CD4-positive, alpha-beta T cell (primary cell): ENCODE results near the gene PUS7. TPM values are rescaled to one million over a fixed set of nuclear protein-coding genes. Genes with fewer than 3 reads are reported as not detected.
"Not testable (repeated sequence)": the region's sequence is repeated elsewhere in the genome, so short reads cannot be mapped to it uniquely, and the experiment has no call there.

Experiments used
- ATAC-seq: fragments of 200-7000 bp; cut with Tn5 transposase; one replicate; pipeline ENCODE4 v1.10.0; 2022; ENCODE audit warnings: mild to moderate bottlenecking; ENCODE audit not compliant: poor library complexity
- CTCF ChIA-PET: fragments of 350-600 bp; sonication (Branson Sonifier 250); formaldehyde crosslinking; loops from one replicate; lab custom pipeline; 2021; ENCODE audit warnings: antibody characterized with exemption, inconsistent platforms; lab: Charles Lee
- POLR2A ChIA-PET: fragments of 350-600 bp; sonication (Branson Sonifier 250); formaldehyde crosslinking; loops from one replicate; lab custom pipeline; 2021; ENCODE audit warnings: antibody characterized with exemption, inconsistent platforms; lab: Charles Lee
- DNase-seq, 14 experiments: peaks; one replicate each; pipeline ENCODE4 v3.0.0-alpha.2; 2013 to 2020; ENCODE audit warnings: mixed read lengths in 2 of 14
- H3K27ac ChIP-seq, 2 donors: one replicate each; pipeline versions ENCODE4 v1.5.1 to v1.7.0; 2013; ENCODE audit warnings: low read length in 2 of 2, low read depth in 1 of 2, mild to moderate bottlenecking in 1 of 2
- H3K27me3 ChIP-seq, 2 experiments: 1 replicate in 1 of 2; 2 replicates in 1 of 2; pipeline versions ENCODE4 v1.6.1 to v1.7.0; 2013; ENCODE audit warnings: low read length in 2 of 2, control low read depth in 1 of 2, mild to moderate bottlenecking in 1 of 2, moderate library complexity in 1 of 2; ENCODE audit not compliant: insufficient read depth in 2 of 2, control insufficient read depth in 1 of 2
- H3K36me3 ChIP-seq: one replicate; pipeline ENCODE4 v1.6.1; 2013; ENCODE audit warnings: low read length, control low read depth; ENCODE audit not compliant: insufficient read depth
- H3K4me1 ChIP-seq: one replicate; pipeline ENCODE4 v1.6.1; 2013; ENCODE audit warnings: low read length, control low read depth; ENCODE audit not compliant: insufficient read depth
- H3K4me3 ChIP-seq: one replicate; pipeline ENCODE4 v1.5.1; 2013; ENCODE audit warnings: mild to moderate bottlenecking, low read length, moderate library complexity
- H3K9me3 ChIP-seq, 2 experiments: 1 replicate in 1 of 2; 2 replicates in 1 of 2; pipeline versions ENCODE4 v1.6.1 to v1.7.0; 2013; ENCODE audit warnings: low read length in 2 of 2, mild to moderate bottlenecking in 2 of 2, control low read depth in 1 of 2, moderate library complexity in 1 of 2; ENCODE audit not compliant: control insufficient read depth in 1 of 2, insufficient read depth in 1 of 2
- H3K27ac Mint-ChIP-seq: one replicate; pipeline ENCODE4 v1.8.0; 2020; ENCODE audit warnings: mixed read lengths
- H3K27me3 Mint-ChIP-seq: one replicate; pipeline ENCODE4 v1.8.0; 2021; ENCODE audit warnings: mixed read lengths
- H3K36me3 Mint-ChIP-seq: one replicate; pipeline ENCODE4 v1.8.0; 2021; ENCODE audit warnings: low read depth, mixed read lengths
- H3K4me1 Mint-ChIP-seq: one replicate; pipeline ENCODE4 v1.8.0; 2021; ENCODE audit warnings: low read depth, mixed read lengths
- H3K4me3 Mint-ChIP-seq: one replicate; pipeline ENCODE4 v1.8.0; 2020; ENCODE audit warnings: mild to moderate bottlenecking, mixed read lengths
- H3K9me3 Mint-ChIP-seq: one replicate; pipeline ENCODE4 v1.8.0; 2020; ENCODE audit warnings: mixed read lengths
- intact Hi-C, 2 experiments: fragments of 100-400 bp; cut with DNase I in 1 of 2; cut with micrococcal nuclease in 1 of 2; formaldehyde crosslinking; loops; one replicate each; pipeline versions ENCODE4 v1.15.1 to v1.9.0; 2023 to 2025; cut with DNase I, micrococcal nuclease
- total RNA-seq, 174 experiments: library from RNA in 2 of 174; stranded (reverse) in 2 of 174; gene quantifications; one replicate each; pipeline ENCODE4 v1.2.3 and lab custom pipeline; 2021 to 2026
- TF ChIP-seq, protein P1 (sequence below): fragments of 200-600 bp; IDR thresholded peaks from one replicate; pipeline ENCODE4 v1.8.0; 2022; ENCODE audit warnings: antibody characterized with exemption, mild to moderate bottlenecking

PUS7 gene
- total RNA-seq, 2 experiments from 2014 or later, result 2.7 TPM

DNA sequence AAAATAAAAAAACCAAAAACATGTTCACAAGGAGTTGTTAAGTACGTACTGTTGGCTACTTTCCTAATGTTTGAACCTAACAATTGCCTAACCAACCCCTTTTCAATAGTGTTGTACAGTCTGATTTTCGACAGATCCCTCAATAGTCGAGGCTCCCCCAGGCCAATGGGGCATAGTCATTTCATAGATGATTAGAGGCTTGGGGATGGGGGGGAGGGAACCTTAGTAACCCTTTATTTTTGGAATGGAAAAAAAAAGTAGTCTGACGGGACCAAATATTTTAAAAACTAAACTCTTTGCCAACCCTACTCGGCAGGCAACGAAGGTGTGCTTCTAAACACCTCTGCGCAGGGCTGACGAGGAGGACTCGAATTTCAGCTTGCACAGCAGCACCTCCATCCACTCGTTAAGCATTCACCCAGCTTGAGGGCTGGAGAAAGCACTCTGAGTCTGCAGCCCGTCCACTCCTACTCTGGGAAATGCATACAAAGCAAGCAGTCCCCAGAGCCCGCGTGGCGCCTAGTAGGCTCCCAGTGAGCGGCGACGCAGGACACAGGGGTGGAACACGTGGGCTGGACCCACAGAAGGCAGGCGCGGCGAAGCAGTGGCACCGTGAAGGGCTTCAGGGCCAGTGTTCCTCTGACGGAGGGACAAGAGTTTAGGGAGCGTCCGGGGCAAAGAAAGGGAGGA is 899 bp downstream of the PUS7 start:
- Mint-ChIP-seq H3K27ac (peak overlapping the region; percentile 85), H3K27me3 (no peaks in the 10 kb centered on the region), H3K4me1 (peaks cover 15% of the 10 kb centered on the region), H3K9me3 (no peaks in the 10 kb centered on the region), H3K4me3 (peak overlapping the region; percentile 98), H3K36me3 (peaks cover 4% of the 10 kb centered on the region)
- DNase-seq, result peak in 11 of 14 experiments; percentile 3 to 58 (median 20)
- no peaks in the 10 kb centered on the region for H3K27me3 ChIP-seq
- ChIA-PET POLR2A (interaction anchor here (1.1 kb wide), 1 partner anchor 10 kb away, joined by 7 read pairs; the partner anchor contains the start of gene RINT1), CTCF (interaction anchor here (1.8 kb wide), 1 partner anchor 11 kb away, joined by 7 read pairs; the partner anchor contains the start of gene RINT1)
- TF ChIP-seq, protein P1, sequence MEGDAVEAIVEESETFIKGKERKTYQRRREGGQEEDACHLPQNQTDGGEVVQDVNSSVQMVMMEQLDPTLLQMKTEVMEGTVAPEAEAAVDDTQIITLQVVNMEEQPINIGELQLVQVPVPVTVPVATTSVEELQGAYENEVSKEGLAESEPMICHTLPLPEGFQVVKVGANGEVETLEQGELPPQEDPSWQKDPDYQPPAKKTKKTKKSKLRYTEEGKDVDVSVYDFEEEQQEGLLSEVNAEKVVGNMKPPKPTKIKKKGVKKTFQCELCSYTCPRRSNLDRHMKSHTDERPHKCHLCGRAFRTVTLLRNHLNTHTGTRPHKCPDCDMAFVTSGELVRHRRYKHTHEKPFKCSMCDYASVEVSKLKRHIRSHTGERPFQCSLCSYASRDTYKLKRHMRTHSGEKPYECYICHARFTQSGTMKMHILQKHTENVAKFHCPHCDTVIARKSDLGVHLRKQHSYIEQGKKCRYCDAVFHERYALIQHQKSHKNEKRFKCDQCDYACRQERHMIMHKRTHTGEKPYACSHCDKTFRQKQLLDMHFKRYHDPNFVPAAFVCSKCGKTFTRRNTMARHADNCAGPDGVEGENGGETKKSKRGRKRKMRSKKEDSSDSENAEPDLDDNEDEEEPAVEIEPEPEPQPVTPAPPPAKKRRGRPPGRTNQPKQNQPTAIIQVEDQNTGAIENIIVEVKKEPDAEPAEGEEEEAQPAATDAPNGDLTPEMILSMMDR, result no peak
- peaks cover 18% of the 10 kb centered on the region for H3K4me1 ChIP-seq
- peak overlapping the region; percentile 57 for H3K4me3 ChIP-seq
- peak; percentile 15 for ATAC-seq
- H3K36me3 ChIP-seq, result no peaks in the 10 kb centered on the region
- intact Hi-C loops, result loop anchor here in 1 of 2 experiments (1.0 to 10.0 kb wide), 5 partner anchors 14 to 764 kb away; partner anchors contain the start of genes ATXN7L1, NAMPT and SRPK2
- H3K9me3 ChIP-seq, result no peaks in the 10 kb centered on the region
- no peak overlapping the region for H3K27ac ChIP-seq

DNA sequence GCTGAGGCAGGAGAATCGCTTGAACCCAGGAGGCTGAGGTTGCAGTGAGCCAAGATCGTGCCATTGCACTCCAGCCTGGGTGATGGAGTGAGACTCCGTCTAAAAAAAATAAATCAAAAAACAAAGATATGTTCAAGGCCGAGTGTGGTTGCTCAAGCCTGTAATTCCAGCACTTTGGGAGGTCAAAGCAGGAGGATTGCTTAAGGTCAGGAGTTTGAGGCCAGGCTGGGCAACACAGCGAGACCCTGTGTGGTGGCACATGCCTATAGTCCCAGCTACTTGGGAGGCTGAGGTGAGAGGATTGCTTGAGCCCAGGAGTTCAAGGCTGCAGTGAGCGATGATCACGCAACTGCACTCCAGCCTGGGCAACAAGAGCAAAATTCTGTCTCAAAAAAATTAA is 1.5 kb downstream of the PUS7 start:
- peaks cover 18% of the 10 kb centered on the region for H3K4me1 ChIP-seq
- not testable (repeated sequence) for H3K36me3 Mint-ChIP-seq, DNase-seq, H3K9me3 ChIP-seq, H3K27ac ChIP-seq, H3K9me3 Mint-ChIP-seq, H3K27ac Mint-ChIP-seq, H3K4me3 ChIP-seq, H3K27me3 Mint-ChIP-seq, H3K36me3 ChIP-seq, ATAC-seq, H3K27me3 ChIP-seq
- ChIA-PET POLR2A (interaction anchor here (1.1 kb wide), 1 partner anchor 11 kb away, joined by 7 read pairs; the partner anchor contains the start of gene RINT1), CTCF (interaction anchor here (1.8 kb wide), 1 partner anchor 11 kb away, joined by 7 read pairs; the partner anchor contains the start of gene RINT1)
- peak overlapping the region; percentile 4 for H3K4me3 Mint-ChIP-seq
- intact Hi-C loops, result loop anchor here in 1 of 2 experiments (1.0 to 10.0 kb wide), 5 partner anchors 14 to 764 kb away; partner anchors contain the start of genes ATXN7L1, NAMPT and SRPK2
- peaks cover 15% of the 10 kb centered on the region for H3K4me1 Mint-ChIP-seq

DNA sequence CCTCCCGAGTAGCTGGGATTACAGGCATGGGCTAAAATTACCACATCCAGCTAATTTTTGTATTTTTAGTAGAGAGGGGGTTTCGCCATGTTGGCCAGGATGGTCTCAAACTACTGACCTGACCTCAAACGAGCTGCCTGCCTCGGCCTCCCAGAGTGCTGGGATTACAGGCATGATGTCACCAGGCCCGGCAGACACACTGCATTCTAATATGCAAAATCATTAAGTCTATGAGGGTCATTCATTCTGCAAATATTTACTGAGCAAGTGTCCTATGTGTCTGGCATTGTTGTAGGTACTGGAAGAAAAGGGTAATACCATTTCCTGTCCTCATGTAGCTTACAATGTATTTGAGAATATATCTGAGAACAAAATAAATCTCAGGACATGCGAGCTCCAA is 2.7 kb downstream of the PUS7 start:
- CTCF ChIA-PET, result interaction anchor here (1.0 kb wide), 1 partner anchor 13 kb away, joined by 3 read pairs; the partner anchor contains the start of gene RINT1
- ATAC-seq, result no peak

DNA sequence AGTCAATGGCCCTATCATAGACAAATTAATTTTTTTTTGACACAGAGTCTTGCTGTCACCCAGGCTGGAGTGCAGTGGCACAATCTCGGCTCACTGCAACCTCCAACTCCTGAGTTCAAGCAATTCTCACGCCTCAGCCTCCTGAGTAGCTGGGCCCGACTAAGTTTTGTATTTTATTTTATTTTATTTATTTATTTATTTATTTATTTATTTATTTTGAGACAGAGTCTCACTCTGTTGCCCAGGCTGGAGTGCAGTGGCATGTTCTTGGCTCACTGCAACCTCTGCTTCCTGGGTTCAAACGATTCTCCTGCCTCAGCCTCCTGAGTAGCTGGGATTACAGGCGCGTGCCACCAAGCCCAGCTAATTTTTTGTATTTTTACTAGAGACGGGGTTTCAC is 6.5 kb downstream of the PUS7 start:
- POLR2A ChIA-PET, H3K36me3 Mint-ChIP-seq, H3K27ac ChIP-seq, CTCF ChIA-PET, H3K4me1 ChIP-seq, H3K36me3 ChIP-seq, H3K27ac Mint-ChIP-seq, intact Hi-C loops, H3K9me3 ChIP-seq, ATAC-seq, H3K4me1 Mint-ChIP-seq, H3K27me3 Mint-ChIP-seq, H3K27me3 ChIP-seq, H3K4me3 Mint-ChIP-seq, H3K9me3 Mint-ChIP-seq, DNase-seq, H3K4me3 ChIP-seq: not testable (repeated sequence)

More for the DNA sequence above, 2.7 kb downstream of the PUS7 start:
- no peak overlapping the region for H3K27ac Mint-ChIP-seq
- peaks cover 15% of the 10 kb centered on the region for H3K4me1 Mint-ChIP-seq
- DNase-seq, result no peak
- POLR2A ChIA-PET, result interaction anchor here (1.0 kb wide), 1 partner anchor 13 kb away, joined by 3 read pairs; the partner anchor contains the start of gene RINT1
- Histone ChIP-seq H3K27me3 (no peaks in the 10 kb centered on the region), H3K36me3 (no peaks in the 10 kb centered on the region), H3K4me1 (peaks cover 18% of the 10 kb centered on the region), H3K9me3 (no peaks in the 10 kb centered on the region), H3K27ac (no peak overlapping the region), H3K4me3 (no peak overlapping the region)
- H3K9me3 Mint-ChIP-seq, result no peaks in the 10 kb centered on the region
- H3K36me3 Mint-ChIP-seq, result peaks cover 4% of the 10 kb centered on the region
- H3K27me3 Mint-ChIP-seq, result no peaks in the 10 kb centered on the region
- TF ChIP-seq, protein P1, result no peak
- peak overlapping the region; percentile 75 for H3K4me3 Mint-ChIP-seq
- intact Hi-C loops, result no loop called here
